ENCODE data around the gene KRT81. TPM values are rescaled to one million over a fixed set of nuclear protein-coding genes. Genes with fewer than 3 reads are reported as not detected.
"Not testable (repeated sequence)": the region's sequence is repeated elsewhere in the genome, so short reads cannot be mapped to it uniquely, and the experiment has no call there.

Gene KRT81
- total RNA-seq, 1 donor, result not detected

- no peaks in the 10 kb centered on the region for H3K9me3 ChIP-seq (ENCODE audit: low read depth, low read length)
- H3K4me1 ChIP-seq (ENCODE audit: insufficient read depth, low read length), result peaks cover 20% of the 10 kb centered on the region
- no peak overlapping the region for H3K4me3 ChIP-seq (ENCODE audit: low read length)
- H3K27me3 ChIP-seq (ENCODE audit: insufficient read depth, low read length), result no peaks in the 10 kb centered on the region
These were observed 50.0 kb downstream of the KRT81 start for GRCh38 chr12:52241205-52241842.

DNA sequence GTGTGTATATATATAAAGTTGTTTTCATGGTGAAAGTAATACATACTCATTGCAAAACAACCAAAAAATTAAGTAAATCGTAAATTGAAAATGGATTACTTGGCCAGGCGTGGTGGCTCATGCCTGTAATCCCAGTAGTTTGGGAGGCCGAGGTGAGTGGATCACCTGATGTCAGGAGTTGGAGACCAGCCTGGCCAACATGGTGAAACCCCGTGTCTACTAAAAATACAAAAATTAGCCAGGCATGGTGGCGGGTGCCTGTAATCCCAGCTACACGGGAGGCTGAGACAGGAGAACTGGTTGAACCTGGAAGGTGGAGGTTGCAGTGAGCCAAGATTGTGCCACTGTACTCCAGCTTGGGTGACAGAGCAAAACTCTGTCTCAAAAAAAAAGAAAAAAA is 51.1 kb downstream of the KRT81 start:
- peaks cover 20% of the 10 kb centered on the region for H3K4me1 ChIP-seq (ENCODE audit: insufficient read depth, low read length)
- not testable (repeated sequence) for H3K9me3 ChIP-seq (ENCODE audit: low read depth, low read length); H3K4me3 ChIP-seq (ENCODE audit: low read length); H3K27me3 ChIP-seq (ENCODE audit: insufficient read depth, low read length)

DNA sequence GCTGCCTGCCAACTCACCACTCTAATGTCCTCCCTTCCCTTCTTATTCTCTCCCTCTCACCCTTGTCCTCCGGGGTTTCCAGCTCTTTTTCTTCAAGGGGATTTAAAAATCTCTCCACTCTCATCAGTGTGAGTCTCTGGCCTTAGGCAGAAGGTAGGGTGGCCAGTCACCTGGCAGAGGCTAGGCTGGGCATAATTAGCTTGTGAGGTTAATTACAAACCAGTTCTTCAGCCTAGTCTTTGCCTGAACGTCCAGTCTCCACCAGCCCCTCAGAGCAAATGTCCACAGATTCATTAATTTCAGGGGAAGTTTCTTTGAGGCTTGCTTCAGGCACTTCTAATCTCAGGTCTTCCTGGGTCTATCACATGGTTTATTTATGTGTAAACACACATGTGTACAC is 51.6 kb downstream of the KRT81 start:
- Histone ChIP-seq H3K4me1 (ENCODE audit: insufficient read depth, low read length) (peaks cover 24% of the 10 kb centered on the region), H3K4me3 (ENCODE audit: low read length) (no peak overlapping the region), H3K9me3 (ENCODE audit: low read depth, low read length) (no peaks in the 10 kb centered on the region), H3K27me3 (ENCODE audit: insufficient read depth, low read length) (no peaks in the 10 kb centered on the region)

- Histone ChIP-seq H3K4me3 (ENCODE audit: low read length) (no peak overlapping the region), H3K9me3 (ENCODE audit: low read depth, low read length) (no peaks in the 10 kb centered on the region), H3K27me3 (ENCODE audit: insufficient read depth, low read length) (no peaks in the 10 kb centered on the region), H3K4me1 (ENCODE audit: insufficient read depth, low read length) (peaks cover 23% of the 10 kb centered on the region)
These were observed 52.3 kb downstream of the KRT81 start for GRCh38 chr12:52238916-52239646.

DNA sequence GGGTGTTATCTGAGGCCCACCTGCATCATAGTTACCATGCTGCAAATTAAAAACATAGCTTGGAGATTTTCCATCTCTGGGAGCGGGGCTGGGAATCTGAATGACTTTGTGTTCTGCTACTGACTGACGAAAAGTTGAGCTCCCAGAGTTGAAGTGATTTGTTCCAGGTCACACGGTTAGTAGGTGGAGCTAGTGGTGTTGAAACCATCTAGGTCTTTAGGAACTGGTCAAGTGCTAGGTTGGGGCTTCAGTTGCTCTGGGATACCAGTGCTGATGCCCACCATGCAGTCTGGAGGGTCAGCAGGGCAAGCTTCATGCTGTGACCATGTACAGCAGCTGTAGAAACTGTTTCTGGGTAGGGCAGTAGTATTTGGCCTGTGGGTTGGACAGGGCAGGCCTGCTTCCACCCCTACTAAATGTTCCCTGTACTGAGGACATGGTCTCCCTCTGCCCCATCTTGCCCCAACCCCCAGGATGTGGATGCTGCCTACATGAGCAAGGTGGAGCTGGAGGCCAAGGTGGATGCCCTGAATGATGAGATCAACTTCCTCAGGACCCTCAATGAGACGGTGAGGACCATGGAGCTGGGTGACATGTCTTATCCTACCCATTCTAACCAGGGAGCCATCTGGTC is 53.0 kb downstream of the KRT81 start:
- Histone ChIP-seq H3K4me3 (ENCODE audit: low read length) (no peak overlapping the region), H3K9me3 (ENCODE audit: low read depth, low read length) (no peaks in the 10 kb centered on the region)

GRCh38 chr12:52236386-52237050 is 54.8 kb downstream of the KRT81 start:
- H3K9me3 ChIP-seq (ENCODE audit: low read depth, low read length), result no peaks in the 10 kb centered on the region
- H3K27me3 ChIP-seq (ENCODE audit: insufficient read depth, low read length), result peaks cover 21% of the 10 kb centered on the region
- peaks cover 10% of the 10 kb centered on the region for H3K4me1 ChIP-seq (ENCODE audit: insufficient read depth, low read length)
- no peak overlapping the region for H3K4me3 ChIP-seq (ENCODE audit: low read length)

More for the DNA sequence above, 53.0 kb downstream of the KRT81 start:
- H3K27me3 ChIP-seq (ENCODE audit: insufficient read depth, low read length), result peaks cover 4% of the 10 kb centered on the region
- H3K4me1 ChIP-seq (ENCODE audit: insufficient read depth, low read length), result peaks cover 16% of the 10 kb centered on the region

Other genes starting within 250 kb of the KRT81 start
- 126 TPM for gene NR4A1, start 240.1 kb downstream of the KRT81 start, total RNA-seq
- 11.9 TPM for gene ATG101, start 221.6 kb downstream of the KRT81 start, total RNA-seq
- gene SMIM41, start 211.8 kb downstream of the KRT81 start, total RNA-seq, result 0.42 TPM
- not detected for gene KRT80, start 99.5 kb downstream of the KRT81 start, total RNA-seq
- gene KRT7, start 58.3 kb downstream of the KRT81 start, total RNA-seq, result not detected
- 0.21 TPM for gene KRT86, start 16.9 kb downstream of the KRT81 start, total RNA-seq
- not detected for gene KRT83, start 29.9 kb upstream of the KRT81 start, total RNA-seq
- gene KRT85, start 75.9 kb upstream of the KRT81 start, total RNA-seq, result not detected
- not detected for gene KRT84, start 94.1 kb upstream of the KRT81 start, total RNA-seq
- gene KRT82, start 114.8 kb upstream of the KRT81 start, total RNA-seq, result not detected
- not detected for gene KRT75, start 142.8 kb upstream of the KRT81 start, total RNA-seq
- not detected for gene KRT6B, start 160.6 kb upstream of the KRT81 start, total RNA-seq
- not detected for gene KRT6C, start 182.3 kb upstream of the KRT81 start, total RNA-seq
- not detected for gene KRT6A, start 201.7 kb upstream of the KRT81 start, total RNA-seq
- gene KRT5, start 228.9 kb upstream of the KRT81 start, total RNA-seq, result 0.42 TPM